Jurkat, Clone E6-1 (cell line): ENCODE results near the gene PLA2G7. TPM values are rescaled to one million over a fixed set of nuclear protein-coding genes. Genes with fewer than 3 reads are reported as not detected.
"Not testable (repeated sequence)": the region's sequence is repeated elsewhere in the genome, so short reads cannot be mapped to it uniquely, and the experiment has no call there.

ENCODE experiments used
- DNase-seq: peaks from one replicate; pipeline ENCODE4 v3.0.0-alpha.2; 2011; ENCODE audit warnings: low read depth, low spot score
- H3K4me3 ChIP-seq: 2 replicates; pipeline ENCODE4 v1.5.1; 2011; ENCODE audit warnings: mild to moderate bottlenecking, low read length, control low read depth, moderate library complexity
- polyA plus RNA-seq: library from polyadenylated mRNA; unstranded; fragments of >200 nt; gene quantifications from one replicate; pipeline ENCODE4 v1.2.1, GENCODE V29; 2012; ENCODE audit warnings: missing spikeins; ENCODE audit not compliant: insufficient read length, insufficient read depth

PLA2G7 gene
- polyA plus RNA-seq: not detected

- H3K4me3 ChIP-seq: no peak within 1 kb of the TSS
- no peak for DNase-seq
Observed at GRCh38 chr6:46734867-46735719, at the start of gene PLA2G7. Gene PLA2G7, minus strand, starts transcription at chr6:46735375. Its CDS starts 12,484 bp downstream, at chr6:46722891.

- H3K4me3 ChIP-seq: no peak overlapping the region
- no peak for DNase-seq
Observed at GRCh38 chr6:46784535-46784934, 49.4 kb upstream of the PLA2G7 start.

GRCh38 chr6:46781478-46782378 lies 46.6 kb upstream of the PLA2G7 start:
- peak; percentile 39 for DNase-seq
- H3K4me3 ChIP-seq: no peak overlapping the region

- no peak for DNase-seq
- H3K4me3 ChIP-seq: no peak overlapping the region
Observed at GRCh38 chr6:46777476-46778346, 42.5 kb upstream of the PLA2G7 start.

- DNase-seq: no peak
Observed at GRCh38 chr6:46776070-46776712, 41.0 kb upstream of the PLA2G7 start.

GRCh38 chr6:46774736-46775135 lies 39.6 kb upstream of the PLA2G7 start:
- not testable (repeated sequence) for DNase-seq, H3K4me3 ChIP-seq

More at GRCh38 chr6:46776070-46776712, 41.0 kb upstream of the PLA2G7 start:
- no peak overlapping the region for H3K4me3 ChIP-seq

GRCh38 chr6:46773201-46773855 lies 38.2 kb upstream of the PLA2G7 start:
- no peak for DNase-seq
- H3K4me3 ChIP-seq: no peak overlapping the region

- DNase-seq: no peak
- no peak overlapping the region for H3K4me3 ChIP-seq
Observed at GRCh38 chr6:46772762-46773161, 37.6 kb upstream of the PLA2G7 start.

GRCh38 chr6:46772016-46772415 lies 36.8 kb upstream of the PLA2G7 start:
- no peak overlapping the region for H3K4me3 ChIP-seq

GRCh38 chr6:46764961-46765360 lies 29.8 kb upstream of the PLA2G7 start:
- no peak for DNase-seq
- no peak overlapping the region for H3K4me3 ChIP-seq

More at GRCh38 chr6:46772016-46772415, 36.8 kb upstream of the PLA2G7 start:
- DNase-seq: no peak

- not testable (repeated sequence) for DNase-seq, H3K4me3 ChIP-seq
Observed at GRCh38 chr6:46764280-46764679, 29.1 kb upstream of the PLA2G7 start.

- no peak for DNase-seq
- no peak overlapping the region for H3K4me3 ChIP-seq
Observed at GRCh38 chr6:46763466-46763865, 28.3 kb upstream of the PLA2G7 start.

- no peak for DNase-seq
- no peak overlapping the region for H3K4me3 ChIP-seq
Observed at GRCh38 chr6:46760925-46761324, 25.8 kb upstream of the PLA2G7 start.

GRCh38 chr6:46758960-46759753 lies 24.0 kb upstream of the PLA2G7 start:
- no peak overlapping the region for H3K4me3 ChIP-seq
- no peak for DNase-seq

- DNase-seq: no peak
Observed at GRCh38 chr6:46757214-46757596, 22.0 kb upstream of the PLA2G7 start.

GRCh38 chr6:46756469-46757213 lies 21.5 kb upstream of the PLA2G7 start:
- no peak overlapping the region for H3K4me3 ChIP-seq
- no peak for DNase-seq

More at GRCh38 chr6:46757214-46757596, 22.0 kb upstream of the PLA2G7 start:
- no peak overlapping the region for H3K4me3 ChIP-seq
